Activated CD8-positive, alpha-beta T cell treated with anti-CD3 and anti-CD28 coated beads for 36 hours (primary cell): ENCODE results near the gene MYL3. TPM values are rescaled to one million over a fixed set of nuclear protein-coding genes. Genes with fewer than 3 reads are reported as not detected.

ENCODE experiments used
- ATAC-seq: fragments of 200-7000 bp; cut with Tn5 transposase; one replicate; pipeline ENCODE4 v1.10.0; 2021; ENCODE audit warnings: mild to moderate bottlenecking, moderate library complexity
- CTCF ChIA-PET: fragments of 350-600 bp; sonication (Branson Sonifier 250); formaldehyde crosslinking; loops from one replicate; lab custom pipeline; 2021; ENCODE audit warnings: antibody characterized with exemption; lab: Charles Lee
- POLR2A ChIA-PET: fragments of 350-600 bp; sonication (Branson Sonifier 250); formaldehyde crosslinking; loops from one replicate; lab custom pipeline; 2021; ENCODE audit warnings: antibody characterized with exemption; lab: Charles Lee
- DNase-seq: peaks from one replicate; pipeline ENCODE4 v3.0.0-alpha.2; 2020
- H3K27ac Mint-ChIP-seq: one replicate; pipeline ENCODE4 v1.8.0; 2021; ENCODE audit warnings: mild to moderate bottlenecking, mixed read lengths
- H3K27me3 Mint-ChIP-seq: one replicate; pipeline ENCODE4 v1.8.0; 2021; ENCODE audit warnings: mixed read lengths
- H3K36me3 Mint-ChIP-seq: one replicate; pipeline ENCODE4 v1.8.0; 2021; ENCODE audit warnings: low read depth, mixed read lengths
- H3K4me1 Mint-ChIP-seq: one replicate; pipeline ENCODE4 v1.8.0; 2021; ENCODE audit warnings: low read depth, mixed read lengths
- H3K4me3 Mint-ChIP-seq: one replicate; pipeline ENCODE4 v1.8.0; 2021; ENCODE audit warnings: mild to moderate bottlenecking, moderate library complexity, mixed read lengths
- H3K9me3 Mint-ChIP-seq: one replicate; pipeline ENCODE4 v1.8.0; 2021; ENCODE audit warnings: mixed read lengths
- intact Hi-C: fragments of 100-400 bp; cut with micrococcal nuclease; formaldehyde crosslinking; loops from one replicate; pipeline ENCODE4 v1.10.0; 2022
- total RNA-seq, 2 experiments: library from RNA; stranded (reverse); gene quantifications; one replicate each; pipeline ENCODE4 v1.2.3, GENCODE V29; 2021
- TF ChIP-seq, protein P1 (sequence below): fragments of 200-600 bp; IDR thresholded peaks from one replicate; pipeline ENCODE4 v1.8.0; 2022; ENCODE audit warnings: antibody characterized with exemption, mild to moderate bottlenecking

The MYL3 gene
- total RNA-seq, 2 experiments from 2014 or later, result not detected

GRCh38 chr3:46885612-46886011, 22.4 kb upstream of the MYL3 start:
- Mint-ChIP-seq H3K4me3 (no peak overlapping the region), H3K27ac (no peak overlapping the region), H3K36me3 (no peaks in the 10 kb centered on the region), H3K9me3 (no peaks in the 10 kb centered on the region), H3K27me3 (peaks cover 38% of the 10 kb centered on the region), H3K4me1 (peaks cover 3% of the 10 kb centered on the region)
- intact Hi-C loops, result no loop called here
- ChIA-PET CTCF (interaction anchor here (1.2 to 3.4 kb wide), 3 partner anchors 9 to 24 kb away, joined by 3 to 13 read pairs (median 4); no protein-coding TSS in a partner anchor), POLR2A (no interaction called here)
- TF ChIP-seq, protein P1, sequence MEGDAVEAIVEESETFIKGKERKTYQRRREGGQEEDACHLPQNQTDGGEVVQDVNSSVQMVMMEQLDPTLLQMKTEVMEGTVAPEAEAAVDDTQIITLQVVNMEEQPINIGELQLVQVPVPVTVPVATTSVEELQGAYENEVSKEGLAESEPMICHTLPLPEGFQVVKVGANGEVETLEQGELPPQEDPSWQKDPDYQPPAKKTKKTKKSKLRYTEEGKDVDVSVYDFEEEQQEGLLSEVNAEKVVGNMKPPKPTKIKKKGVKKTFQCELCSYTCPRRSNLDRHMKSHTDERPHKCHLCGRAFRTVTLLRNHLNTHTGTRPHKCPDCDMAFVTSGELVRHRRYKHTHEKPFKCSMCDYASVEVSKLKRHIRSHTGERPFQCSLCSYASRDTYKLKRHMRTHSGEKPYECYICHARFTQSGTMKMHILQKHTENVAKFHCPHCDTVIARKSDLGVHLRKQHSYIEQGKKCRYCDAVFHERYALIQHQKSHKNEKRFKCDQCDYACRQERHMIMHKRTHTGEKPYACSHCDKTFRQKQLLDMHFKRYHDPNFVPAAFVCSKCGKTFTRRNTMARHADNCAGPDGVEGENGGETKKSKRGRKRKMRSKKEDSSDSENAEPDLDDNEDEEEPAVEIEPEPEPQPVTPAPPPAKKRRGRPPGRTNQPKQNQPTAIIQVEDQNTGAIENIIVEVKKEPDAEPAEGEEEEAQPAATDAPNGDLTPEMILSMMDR, result no peak
- DNase-seq (no peak), ATAC-seq (no peak)

DNA sequence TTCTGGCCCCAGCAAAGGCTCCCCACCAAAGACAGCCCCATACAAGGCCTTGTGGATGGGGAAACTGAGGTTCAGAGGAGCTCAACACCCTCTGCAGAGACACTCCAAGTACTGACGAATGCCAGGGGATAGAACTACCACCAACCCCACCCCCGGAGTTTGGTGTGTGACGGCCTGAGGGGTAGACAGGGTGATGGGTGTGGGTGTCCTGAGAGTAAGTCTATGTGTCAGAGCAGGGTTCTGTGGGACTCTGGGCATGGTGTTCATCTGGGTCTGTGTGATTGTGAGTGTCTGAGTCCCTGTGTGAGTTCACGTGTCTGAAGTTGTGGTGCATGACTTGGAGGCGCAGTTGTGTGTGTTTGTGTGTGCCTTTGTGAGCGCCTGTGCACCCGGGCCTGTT, 21.7 kb upstream of the MYL3 start:
- peaks cover 42% of the 10 kb centered on the region for H3K27me3 Mint-ChIP-seq
- H3K4me3 Mint-ChIP-seq, result no peak overlapping the region
- ChIA-PET CTCF (interaction anchor here (1.2 to 3.4 kb wide), 3 partner anchors 10 to 25 kb away, joined by 3 to 13 read pairs (median 4); no protein-coding TSS in a partner anchor), POLR2A (interaction anchor here (0.6 kb wide), 1 partner anchor 146 kb away, joined by 3 read pairs; no protein-coding TSS in a partner anchor)
- ATAC-seq (peak; percentile 50), DNase-seq (peak; percentile 18)
- intact Hi-C loops, result no loop called here
- H3K27ac Mint-ChIP-seq, result no peak overlapping the region
- H3K4me1 Mint-ChIP-seq, result peaks cover 3% of the 10 kb centered on the region
- H3K9me3 Mint-ChIP-seq, result no peaks in the 10 kb centered on the region
- no peaks in the 10 kb centered on the region for H3K36me3 Mint-ChIP-seq
- TF ChIP-seq, protein P1, result no peak

GRCh38 chr3:46884427-46884826, 21.2 kb upstream of the MYL3 start:
- no peak overlapping the region for H3K4me3 Mint-ChIP-seq
- ATAC-seq, result no peak
- CTCF ChIA-PET, result interaction anchor here (1.4 to 3.4 kb wide), 2 partner anchors 10 to 18 kb away, joined by 4 to 13 read pairs; no protein-coding TSS in a partner anchor
- no peaks in the 10 kb centered on the region for H3K36me3 Mint-ChIP-seq
- H3K27ac Mint-ChIP-seq, result no peak overlapping the region
- peaks cover 41% of the 10 kb centered on the region for H3K27me3 Mint-ChIP-seq
- DNase-seq, result no peak
- TF ChIP-seq, protein P1, result no peak
- POLR2A ChIA-PET, result interaction anchor here (0.6 kb wide), 1 partner anchor 146 kb away, joined by 3 read pairs; no protein-coding TSS in a partner anchor
- H3K9me3 Mint-ChIP-seq, result no peaks in the 10 kb centered on the region
- H3K4me1 Mint-ChIP-seq, result peaks cover 3% of the 10 kb centered on the region
- intact Hi-C loops, result no loop called here

DNA sequence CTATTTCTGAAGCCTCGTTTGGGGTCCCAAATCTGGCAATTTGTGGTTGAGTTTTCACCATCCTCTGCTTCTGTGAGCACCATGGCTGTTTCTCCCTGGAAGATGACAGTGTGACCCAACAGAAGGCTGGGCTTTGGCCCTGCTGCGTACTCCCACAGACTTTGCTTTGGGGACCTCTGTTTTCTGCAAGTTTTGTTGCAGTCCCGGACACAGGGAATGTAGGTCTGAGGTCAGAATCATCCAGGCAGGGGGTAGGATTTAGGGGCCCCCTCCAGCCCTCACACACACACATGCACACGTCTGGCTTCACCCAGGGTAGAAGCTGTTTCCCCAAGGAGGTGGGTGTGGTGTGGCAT, 20.6 kb upstream of the MYL3 start:
- peaks cover 43% of the 10 kb centered on the region for H3K27me3 Mint-ChIP-seq
- no peak overlapping the region for H3K4me3 Mint-ChIP-seq
- ATAC-seq (no peak), DNase-seq (no peak)
- peaks cover 3% of the 10 kb centered on the region for H3K4me1 Mint-ChIP-seq
- intact Hi-C loops, result no loop called here
- ChIA-PET POLR2A (no interaction called here), CTCF (interaction anchor here (3.4 kb wide), 1 partner anchor 17 kb away, joined by 13 read pairs; no protein-coding TSS in a partner anchor)
- H3K36me3 Mint-ChIP-seq, result no peaks in the 10 kb centered on the region
- TF ChIP-seq, protein P1, result no peak
- no peak overlapping the region for H3K27ac Mint-ChIP-seq
- H3K9me3 Mint-ChIP-seq, result no peaks in the 10 kb centered on the region

- ATAC-seq (peak; percentile 45), DNase-seq (peak; percentile 26)
- no peak overlapping the region for H3K27ac Mint-ChIP-seq
- TF ChIP-seq, protein P1, result no peak
- H3K4me1 Mint-ChIP-seq, result peaks cover 3% of the 10 kb centered on the region
- no peaks in the 10 kb centered on the region for H3K9me3 Mint-ChIP-seq
- CTCF ChIA-PET, result interaction anchor here (1.4 to 3.4 kb wide), 2 partner anchors 16 to 26 kb away, joined by 3 to 13 read pairs; no protein-coding TSS in a partner anchor
- no peaks in the 10 kb centered on the region for H3K36me3 Mint-ChIP-seq
- POLR2A ChIA-PET, result interaction anchor here (0.6 kb wide), 1 partner anchor 14 kb away, joined by 3 read pairs; no protein-coding TSS in a partner anchor
- intact Hi-C loops, result no loop called here
- H3K4me3 Mint-ChIP-seq, result no peak overlapping the region
- peaks cover 43% of the 10 kb centered on the region for H3K27me3 Mint-ChIP-seq
These were observed 20.0 kb upstream of the MYL3 start for GRCh38 chr3:46883054-46883829.
